NOMO-1 (cell line): ENCODE data around the gene RBKS.
A peak's percentile ranks its signal among the peaks of the same experiment; 100 is the strongest.

ENCODE experiments used
- DNase-seq, 2 experiments: peaks; one replicate each; lab custom pipeline; 2025; ENCODE audit not compliant: unreplicated experiment in 2 of 2; lab: John Stamatoyannopoulos, UW

RBKS gene

DNA sequence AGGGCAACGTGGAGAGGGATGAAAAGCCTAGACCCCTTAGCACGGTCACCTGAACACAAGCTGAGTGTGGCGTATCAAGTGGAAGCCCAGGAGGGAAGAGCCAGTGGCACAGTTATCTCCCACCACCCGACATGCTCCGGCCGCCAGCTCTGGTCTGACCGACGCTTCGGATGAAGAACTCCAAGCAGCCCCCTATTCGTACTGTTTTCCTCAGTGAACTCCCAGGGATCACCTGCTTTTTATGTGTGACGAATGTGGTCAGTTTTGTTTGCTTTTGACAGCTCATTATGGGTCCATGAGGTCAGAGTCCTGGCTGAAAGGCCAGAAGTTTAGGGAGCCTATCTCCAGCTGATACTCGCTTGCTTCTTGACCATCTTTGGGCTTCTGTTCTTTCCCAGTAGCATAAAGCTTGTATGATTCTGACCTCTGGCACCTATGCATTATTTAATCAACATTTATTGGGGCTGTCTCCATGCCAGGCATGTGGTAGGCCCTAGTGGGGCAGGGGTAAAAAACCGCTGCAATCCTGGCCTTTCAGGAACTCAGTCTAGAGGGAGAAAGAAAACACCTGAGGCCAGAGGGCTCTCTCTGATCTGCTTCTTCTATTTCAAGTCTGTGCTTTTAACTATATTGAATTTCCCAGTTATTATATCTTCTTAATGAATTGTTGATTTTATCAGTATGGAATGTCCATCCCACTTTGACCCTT lies 151.7 kb downstream of the RBKS start:
- DNase-seq: no peak

- peak; percentile 13 to 45 for DNase-seq
These were observed 152.4 kb downstream of the RBKS start for GRCh38 chr2:27737676-27738348.

- no peak for DNase-seq
These were observed 153.3 kb downstream of the RBKS start for GRCh38 chr2:27736890-27737204.

- DNase-seq: no peak
These were observed 153.9 kb downstream of the RBKS start for GRCh38 chr2:27736031-27736889.

- no peak for DNase-seq
These were observed 154.8 kb downstream of the RBKS start for GRCh38 chr2:27735263-27735904.

GRCh38 chr2:27734305-27734704 lies 155.9 kb downstream of the RBKS start:
- DNase-seq: no peak
